Measurements from ENCODE around the gene COL1A1. TPM values are rescaled to one million over a fixed set of nuclear protein-coding genes. Genes with fewer than 3 reads are reported as not detected.

The COL1A1 gene
- total RNA-seq, 2 experiments from 2014 or later = 0.18 to 0.26 TPM

- DNase-seq (no peak), ATAC-seq (no peak)
- Mint-ChIP-seq H3K27me3 (ENCODE audit: low read depth) (peaks cover 18% of the 10 kb centered on the region), H3K9me3 (ENCODE audit: insufficient read depth) (no peaks in the 10 kb centered on the region), H3K4me3 (no peak overlapping the region), H3K4me1 (ENCODE audit: low read depth) (peaks cover 16% of the 10 kb centered on the region), H3K36me3 (ENCODE audit: low read depth) (no peaks in the 10 kb centered on the region), H3K27ac (no peak overlapping the region)
- CTCF ChIA-PET = interaction anchor here (1.2 to 3.4 kb wide), 7 partner anchors 18 to 116 kb away, joined by 3 to 75 read pairs (median 5); partner anchors contain the start of gene PDK2
- POLR2A ChIA-PET = interaction anchor here (0.6 to 0.9 kb wide), 2 partner anchors 24 to 330 kb away, joined by 3 read pairs; no protein-coding TSS in a partner anchor
Observed at GRCh38 chr17:50196036-50196435, 5.4 kb downstream of the COL1A1 start.

DNA sequence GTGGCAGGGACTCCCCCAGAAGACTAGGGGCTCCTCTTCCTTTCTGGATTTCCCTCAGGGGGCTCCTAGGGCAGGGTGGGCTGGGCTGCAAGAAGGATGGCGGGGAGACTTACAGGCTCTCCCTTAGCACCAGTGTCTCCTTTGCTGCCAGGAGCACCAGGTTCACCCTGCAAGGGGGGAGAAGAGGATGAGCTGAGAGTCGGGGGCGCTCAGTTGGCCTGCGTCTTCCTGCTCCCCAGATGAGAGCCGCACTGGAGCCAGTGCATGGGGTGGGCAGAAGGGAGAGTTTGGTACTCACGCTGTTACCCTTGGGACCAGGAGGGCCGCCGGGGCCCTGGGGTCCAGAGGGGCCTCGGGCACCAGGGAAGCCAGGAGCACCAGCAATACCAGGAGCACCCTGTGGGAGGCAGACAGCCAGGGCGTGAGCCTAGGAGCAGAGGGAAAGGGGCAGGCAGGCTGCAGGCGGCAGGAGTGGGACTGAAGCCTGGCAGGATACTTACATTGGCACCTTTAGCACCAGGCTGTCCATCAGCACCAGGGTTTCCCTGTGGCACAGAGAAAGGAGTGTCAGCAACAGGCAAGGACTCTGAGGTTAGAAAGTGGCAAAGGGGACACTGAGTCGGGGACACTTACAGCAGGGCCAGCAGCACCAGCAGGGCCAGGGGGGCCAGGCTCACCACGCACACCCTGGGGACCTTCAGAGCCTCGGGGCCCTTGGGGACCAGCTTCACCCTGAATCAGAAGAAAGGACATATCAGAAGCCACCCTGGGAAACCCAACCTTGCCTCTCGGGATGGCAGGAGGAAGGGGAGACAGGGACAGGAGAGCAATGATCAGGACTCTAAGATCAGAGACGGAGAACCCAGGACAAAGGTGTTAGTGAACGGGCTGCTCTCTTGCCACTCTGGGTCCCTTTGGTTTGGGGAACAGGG, 6.2 kb downstream of the COL1A1 start:
- H3K4me1 Mint-ChIP-seq (ENCODE audit: low read depth) = peaks cover 8% of the 10 kb centered on the region
- H3K9me3 Mint-ChIP-seq (ENCODE audit: insufficient read depth) = no peaks in the 10 kb centered on the region
- H3K36me3 Mint-ChIP-seq (ENCODE audit: low read depth) = no peaks in the 10 kb centered on the region
- DNase-seq (no peak), ATAC-seq (no peak)
- ChIA-PET CTCF (interaction anchor here (1.4 to 3.2 kb wide), 2 partner anchors 25 to 26 kb away, joined by 3 to 75 read pairs; no protein-coding TSS in a partner anchor), POLR2A (no interaction called here)
- no peak overlapping the region for H3K4me3 Mint-ChIP-seq
- H3K27me3 Mint-ChIP-seq (ENCODE audit: low read depth) = peaks cover 14% of the 10 kb centered on the region
- no peak overlapping the region for H3K27ac Mint-ChIP-seq

GRCh38 chr17:50194140-50194933, 7.1 kb downstream of the COL1A1 start:
- Mint-ChIP-seq H3K9me3 (ENCODE audit: insufficient read depth) (no peaks in the 10 kb centered on the region), H3K27me3 (ENCODE audit: low read depth) (peaks cover 14% of the 10 kb centered on the region), H3K36me3 (ENCODE audit: low read depth) (no peaks in the 10 kb centered on the region), H3K27ac (no peak overlapping the region), H3K4me1 (ENCODE audit: low read depth) (peaks cover 2% of the 10 kb centered on the region), H3K4me3 (no peak overlapping the region)
- no peak for ATAC-seq
- no peak for DNase-seq
- ChIA-PET POLR2A (no interaction called here), CTCF (interaction anchor here (0.9 to 1.4 kb wide), 3 partner anchors 25 to 80 kb away, joined by 3 read pairs; partner anchors contain the start of gene TMEM92)

DNA sequence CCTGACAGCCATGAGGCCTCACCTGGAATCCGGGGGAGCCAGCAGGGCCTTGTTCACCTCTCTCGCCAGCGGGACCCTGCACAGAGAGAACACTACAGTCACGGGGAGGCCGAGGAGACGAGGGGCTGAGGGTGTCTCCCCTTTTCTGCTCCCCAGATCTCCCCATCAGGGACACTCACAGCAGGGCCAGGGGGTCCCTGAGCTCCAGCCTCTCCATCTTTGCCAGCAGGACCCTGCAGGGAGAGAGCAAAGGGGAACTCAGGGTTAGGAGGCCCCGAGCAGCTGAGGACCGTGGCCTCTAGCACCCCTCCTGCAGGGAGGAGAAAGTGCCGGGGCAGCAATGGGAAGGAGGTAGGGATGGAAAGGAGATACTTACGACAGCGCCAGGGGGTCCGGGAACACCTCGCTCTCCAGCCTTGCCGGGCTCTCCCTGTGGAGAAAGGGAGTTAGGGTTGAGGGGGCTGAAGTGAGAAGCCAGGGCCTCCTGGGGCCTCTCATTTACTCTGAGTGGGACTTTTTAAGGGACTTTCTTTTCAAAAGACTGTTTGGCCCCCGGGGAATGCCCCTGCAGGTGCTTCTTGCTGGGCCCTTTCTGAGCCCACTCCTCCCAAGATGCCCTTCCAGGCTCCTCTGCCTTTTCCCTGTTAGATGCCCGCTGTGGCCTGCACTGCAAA, 8.7 kb downstream of the COL1A1 start:
- no peaks in the 10 kb centered on the region for H3K36me3 Mint-ChIP-seq (ENCODE audit: low read depth)
- POLR2A ChIA-PET = no interaction called here
- CTCF ChIA-PET = interaction anchor here (1.0 kb wide), 1 partner anchor 23 kb away, joined by 3 read pairs; no protein-coding TSS in a partner anchor
- H3K4me3 Mint-ChIP-seq = no peak overlapping the region
- DNase-seq (no peak), ATAC-seq (no peak)
- no peaks in the 10 kb centered on the region for H3K9me3 Mint-ChIP-seq (ENCODE audit: insufficient read depth)
- no peak overlapping the region for H3K27ac Mint-ChIP-seq
- no peaks in the 10 kb centered on the region for H3K4me1 Mint-ChIP-seq (ENCODE audit: low read depth)
- peaks cover 5% of the 10 kb centered on the region for H3K27me3 Mint-ChIP-seq (ENCODE audit: low read depth)

DNA sequence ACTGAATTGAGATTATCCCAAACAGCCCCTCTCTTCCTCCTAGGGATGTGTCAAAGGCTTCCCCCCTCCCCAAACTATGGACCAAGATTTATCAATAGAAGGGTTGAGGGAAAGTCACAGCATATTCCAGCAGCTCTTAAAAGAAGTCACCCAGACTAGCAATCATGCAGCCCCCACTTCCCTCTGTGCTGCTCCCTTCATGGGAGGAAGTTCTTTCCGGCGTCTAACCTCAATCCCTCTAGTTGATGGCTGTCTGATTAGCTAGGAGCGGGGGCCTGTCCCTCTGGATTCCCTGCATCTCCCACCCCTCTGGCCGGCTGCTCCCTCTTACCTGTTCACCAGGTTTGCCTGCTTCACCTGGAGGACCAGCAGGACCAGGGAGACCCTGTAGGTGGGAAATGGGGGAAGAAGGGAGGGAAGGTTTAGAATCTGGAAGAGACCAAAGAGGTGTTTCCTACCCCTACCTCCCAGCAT, 9.2 kb downstream of the COL1A1 start:
- no peak for ATAC-seq
- DNase-seq = no peak
- ChIA-PET CTCF (interaction anchor here (2.3 kb wide), 1 partner anchor 23 kb away, joined by 7 read pairs; no protein-coding TSS in a partner anchor), POLR2A (no interaction called here)
- H3K9me3 Mint-ChIP-seq (ENCODE audit: insufficient read depth) = no peaks in the 10 kb centered on the region
- H3K27ac Mint-ChIP-seq = no peak overlapping the region
- H3K4me1 Mint-ChIP-seq (ENCODE audit: low read depth) = no peaks in the 10 kb centered on the region
- H3K27me3 Mint-ChIP-seq (ENCODE audit: low read depth) = peaks cover under 1% of the 10 kb centered on the region
- H3K36me3 Mint-ChIP-seq (ENCODE audit: low read depth) = no peaks in the 10 kb centered on the region
- no peak overlapping the region for H3K4me3 Mint-ChIP-seq

DNA sequence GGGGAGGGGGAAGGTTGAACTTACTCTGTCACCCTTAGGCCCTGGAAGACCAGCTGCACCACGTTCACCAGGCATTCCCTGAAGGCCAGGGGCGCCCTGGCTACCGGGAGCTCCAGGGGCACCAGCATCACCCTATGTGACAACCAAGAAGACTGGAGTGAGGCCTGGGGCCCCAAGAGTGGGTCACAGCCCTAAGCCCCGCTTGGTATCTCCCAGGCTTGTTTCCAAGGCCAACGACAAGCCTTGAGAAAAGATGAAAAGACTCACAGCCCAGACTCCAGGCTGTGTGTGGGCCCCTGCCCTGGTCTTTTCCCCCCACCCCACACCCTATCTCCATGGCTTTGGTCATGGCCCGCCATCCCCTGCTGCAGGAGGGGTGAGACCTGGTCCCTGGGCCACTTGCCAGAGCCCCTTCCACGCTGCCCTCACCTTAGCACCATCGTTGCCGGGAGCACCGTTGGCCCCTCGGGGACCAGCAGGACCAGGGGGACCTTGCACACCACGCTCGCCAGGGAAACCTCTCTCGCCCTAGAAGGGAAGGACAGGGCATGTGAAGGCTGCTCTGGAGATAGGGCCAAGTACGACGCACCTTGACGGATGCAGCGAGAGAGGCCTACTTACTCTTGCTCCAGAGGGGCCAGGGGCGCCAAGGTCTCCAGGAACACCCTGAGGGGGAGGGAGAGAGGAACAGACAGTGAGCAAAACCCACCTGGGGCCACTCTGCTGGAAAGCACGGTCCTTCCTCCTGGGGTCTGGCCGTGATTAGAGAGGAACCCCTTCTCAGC, 9.9 kb downstream of the COL1A1 start:
- H3K9me3 Mint-ChIP-seq (ENCODE audit: insufficient read depth) = no peaks in the 10 kb centered on the region
- H3K27me3 Mint-ChIP-seq (ENCODE audit: low read depth) = no peaks in the 10 kb centered on the region
- H3K36me3 Mint-ChIP-seq (ENCODE audit: low read depth) = no peaks in the 10 kb centered on the region
- CTCF ChIA-PET = interaction anchor here (2.3 kb wide), 1 partner anchor 22 kb away, joined by 7 read pairs; no protein-coding TSS in a partner anchor
- DNase-seq (no peak), ATAC-seq (no peak)
- POLR2A ChIA-PET = no interaction called here
- no peak overlapping the region for H3K4me3 Mint-ChIP-seq
- H3K4me1 Mint-ChIP-seq (ENCODE audit: low read depth) = no peaks in the 10 kb centered on the region
- no peak overlapping the region for H3K27ac Mint-ChIP-seq

- Mint-ChIP-seq H3K27me3 (ENCODE audit: low read depth) (no peaks in the 10 kb centered on the region), H3K4me3 (no peak overlapping the region), H3K9me3 (ENCODE audit: insufficient read depth) (no peaks in the 10 kb centered on the region), H3K27ac (no peak overlapping the region), H3K36me3 (ENCODE audit: low read depth) (no peaks in the 10 kb centered on the region), H3K4me1 (ENCODE audit: low read depth) (no peaks in the 10 kb centered on the region)
- POLR2A ChIA-PET = no interaction called here
- CTCF ChIA-PET = interaction anchor here (2.3 kb wide), 1 partner anchor 21 kb away, joined by 7 read pairs; no protein-coding TSS in a partner anchor
- ATAC-seq (no peak), DNase-seq (no peak)
Observed at GRCh38 chr17:50190603-50191358, 10.7 kb downstream of the COL1A1 start.

- ATAC-seq = no peak
- DNase-seq = no peak
- Mint-ChIP-seq H3K4me3 (no peak overlapping the region), H3K27me3 (ENCODE audit: low read depth) (no peaks in the 10 kb centered on the region), H3K4me1 (ENCODE audit: low read depth) (no peaks in the 10 kb centered on the region), H3K9me3 (ENCODE audit: insufficient read depth) (no peaks in the 10 kb centered on the region), H3K27ac (no peak overlapping the region), H3K36me3 (ENCODE audit: low read depth) (no peaks in the 10 kb centered on the region)
- ChIA-PET CTCF (interaction anchor here (2.3 kb wide), 1 partner anchor 21 kb away, joined by 7 read pairs; no protein-coding TSS in a partner anchor), POLR2A (no interaction called here)
Observed at GRCh38 chr17:50190293-50190602, 11.2 kb downstream of the COL1A1 start.

DNA sequence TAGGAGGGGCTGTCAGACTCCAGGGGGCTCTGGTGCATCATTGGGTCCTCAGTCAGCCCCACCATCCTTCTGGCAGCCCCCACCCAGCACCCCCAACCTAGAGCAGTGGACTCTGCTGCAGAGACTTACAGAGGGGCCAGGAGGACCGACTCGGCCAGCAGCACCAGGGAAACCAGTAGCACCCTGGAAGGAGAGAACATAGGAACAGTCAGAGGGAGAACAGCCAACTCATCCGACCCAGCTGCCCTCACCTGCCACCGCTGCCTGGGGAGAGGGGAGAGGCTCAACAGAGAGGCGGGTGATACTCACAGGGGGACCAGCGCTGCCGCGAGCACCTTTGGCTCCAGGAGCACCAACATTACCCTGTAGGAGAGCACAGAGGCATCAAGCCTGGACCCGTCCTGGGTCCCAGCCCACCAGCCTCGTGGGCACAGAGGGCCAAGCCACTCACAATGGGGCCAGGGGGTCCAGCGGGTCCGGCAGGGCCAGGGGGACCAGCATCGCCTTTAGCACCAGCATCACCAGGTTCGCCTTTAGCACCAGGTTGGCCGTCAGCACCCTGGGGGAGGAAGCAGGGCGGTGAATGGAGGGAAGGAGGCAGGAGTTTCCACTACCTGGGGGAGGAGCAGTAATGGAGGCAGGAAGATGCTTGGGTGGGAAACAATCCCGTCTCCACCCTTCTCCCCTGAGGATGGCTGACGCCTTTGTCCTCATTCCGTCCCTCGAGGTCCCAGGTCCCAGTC, 11.7 kb downstream of the COL1A1 start:
- DNase-seq (no peak), ATAC-seq (no peak)
- Mint-ChIP-seq H3K36me3 (ENCODE audit: low read depth) (no peaks in the 10 kb centered on the region), H3K27ac (no peak overlapping the region), H3K4me1 (ENCODE audit: low read depth) (no peaks in the 10 kb centered on the region), H3K27me3 (ENCODE audit: low read depth) (no peaks in the 10 kb centered on the region), H3K4me3 (no peak overlapping the region), H3K9me3 (ENCODE audit: insufficient read depth) (no peaks in the 10 kb centered on the region)
- POLR2A ChIA-PET = no interaction called here
- CTCF ChIA-PET = interaction anchor here (2.3 kb wide), 1 partner anchor 20 kb away, joined by 7 read pairs; no protein-coding TSS in a partner anchor

GRCh38 chr17:50188921-50189549, 12.4 kb downstream of the COL1A1 start:
- POLR2A ChIA-PET = no interaction called here
- Mint-ChIP-seq H3K9me3 (ENCODE audit: insufficient read depth) (no peaks in the 10 kb centered on the region), H3K27ac (no peak overlapping the region), H3K27me3 (ENCODE audit: low read depth) (no peaks in the 10 kb centered on the region), H3K4me3 (no peak overlapping the region), H3K4me1 (ENCODE audit: low read depth) (peaks cover 2% of the 10 kb centered on the region), H3K36me3 (ENCODE audit: low read depth) (no peaks in the 10 kb centered on the region)
- DNase-seq (no peak), ATAC-seq (no peak)
- CTCF ChIA-PET = no interaction called here

Data from activated CD8-positive, alpha-beta T cell treated with anti-CD3 and anti-CD28 coated beads, Interleukin-2, amount 10 ng/mL, durations not matched to agents 7 days and 5 days (primary cell).